ENCODE data around the gene PRKN. TPM values are rescaled to one million over a fixed set of nuclear protein-coding genes. Genes with fewer than 3 reads are reported as not detected.

The PRKN gene
- total and polyA plus RNA-seq, 2 donors (not counting 3 experiments of a cell fraction or from before 2014, with no cell fraction given), result 0.06 TPM; not detected in 1

GRCh38 chr6:161355696-161356095 lies 1371.9 kb downstream of the PRKN start:
- H3K27ac ChIP-seq (ENCODE audit: insufficient read depth, low read depth, low read length), result no peak overlapping the region
- TF ChIP-seq POLR2AphosphoS5 (IDR thresholded peaks at IDR 0.05; ENCODE audit: insufficient read depth, low read depth, low read length), result no peak
- no peak for TF ChIP-seq EZH2 (IDR thresholded peaks at IDR 0.05; ENCODE audit: borderline replicate concordance, low read depth, low read length, severe bottlenecking)
- no peak for TF ChIP-seq JUN (IDR thresholded peaks at IDR 0.05; ENCODE audit: borderline replicate concordance, insufficient read depth, insufficient read length, low read depth)
- no peak for TF ChIP-seq MAX (IDR thresholded peaks at IDR 0.05; ENCODE audit: insufficient read depth, insufficient read length)
- no peak for TF ChIP-seq FOS (IDR thresholded peaks at IDR 0.05; ENCODE audit: borderline replicate concordance, insufficient read depth, low read length)
- TF ChIP-seq GATA2 (IDR thresholded peaks at IDR 0.05; ENCODE audit: insufficient read depth, insufficient read length, low read depth, low read length), result no peak
- no peak for TF ChIP-seq MYC (IDR thresholded peaks at IDR 0.05; ENCODE audit: low read depth, low read length)
- TF ChIP-seq CTCF (IDR thresholded peaks at IDR 0.05; ENCODE audit: extremely low read depth in 1 of 2, insufficient read depth in 1 of 2, low read depth in 1 of 2, low read length in 2 of 2), result no peak
- TF ChIP-seq POLR2A (IDR thresholded peaks at IDR 0.05; ENCODE audit: low read depth, low read length), result no peak
- BruUV-seq (replicated peaks), result no TSS peak
- intact Hi-C loops (cut with micrococcal nuclease) (no loop called here), dilution Hi-C loops (cut with MboI; ENCODE audit: extremely low pct_ligation_motif_present, low sequenced_read_pairs) (no loop called here)
- FAIRE-seq (no peak), DNase-seq (ENCODE audit: low read depth, low spot score) (no peak)
- no peak overlapping the region for H3K9ac ChIP-seq (replicated peaks; ENCODE audit: extremely low read depth, insufficient read depth, low read length)
- H2AFZ ChIP-seq (ENCODE audit: low read depth, low read length), result no peak overlapping the region
- no peaks in the 10 kb centered on the region for H3K9me3 ChIP-seq (replicated peaks; ENCODE audit: control insufficient read depth, insufficient read depth, low read length)
- no peaks in the 10 kb centered on the region for H3K4me1 ChIP-seq (ENCODE audit: control insufficient read depth, extremely low read depth, insufficient read depth, low read length)
- no peaks in the 10 kb centered on the region for H3K9me1 ChIP-seq (replicated peaks; ENCODE audit: control insufficient read depth, extremely low read depth, insufficient read depth, low read length)
- no peaks in the 10 kb centered on the region for H3K36me3 ChIP-seq (ENCODE audit: control insufficient read depth in 2 of 2, extremely low read depth in 1 of 2, insufficient read depth in 2 of 2, low read length in 2 of 2)
- POLR2A ChIA-PET, result no interaction called here
- no peak overlapping the region for H3K4me3 ChIP-seq (replicated peaks in 1 of 3; ENCODE audit: insufficient read depth in 1 of 3, low read depth in 1 of 3, low read length in 3 of 3)
- CTCF ChIA-PET, result interaction anchor here (2.1 kb wide), 1 partner anchor 15 kb away, joined by 11 read pairs; no protein-coding TSS in a partner anchor
- H3K27me3 ChIP-seq (ENCODE audit: control insufficient read depth in 2 of 2, insufficient read depth in 2 of 2, low read length in 2 of 2), result no peaks in the 10 kb centered on the region
- no peak overlapping the region for H3K4me2 ChIP-seq (ENCODE audit: insufficient read depth, low read length)
- no peaks in the 10 kb centered on the region for H3K79me2 ChIP-seq (ENCODE audit: control insufficient read depth, insufficient read depth, low read length)
- H4K20me1 ChIP-seq (replicated peaks; ENCODE audit: control insufficient read depth, extremely low read depth, insufficient read depth, low read length), result no peaks in the 10 kb centered on the region

Data from endothelial cell of umbilical vein (primary cell).